ACC112 (cell line): ENCODE results near the gene CLMP.
A peak's percentile ranks its signal among the peaks of the same experiment; 100 is the strongest.
"Not testable (repeated sequence)": the region's sequence is repeated elsewhere in the genome, so short reads cannot be mapped to it uniquely, and the experiment has no call there.

ENCODE experiments used
- H2AFZ ChIP-seq: fragments of 200-600 bp; sonication (generic); one replicate; pipeline ENCODE4 v1.6.0; 2017; ENCODE audit warnings: antibody characterized with exemption, low read length; ENCODE audit not compliant: unreplicated experiment
- H3K27ac ChIP-seq: fragments of 200-600 bp; sonication (generic); 2 replicates; pipeline ENCODE4 v1.5.1; 2014; ENCODE audit warnings: low read depth, mild to moderate bottlenecking, antibody characterized with exemption, low read length, moderate library complexity
- H3K27me3 ChIP-seq: fragments of 200-600 bp; sonication (generic); 2 replicates; pipeline ENCODE4 v1.6.1; 2014; ENCODE audit warnings: mild to moderate bottlenecking, antibody characterized with exemption, low read length, moderate library complexity, mixed read lengths; ENCODE audit not compliant: insufficient read depth
- H3K36me3 ChIP-seq: fragments of 200-600 bp; sonication (generic); 2 replicates; pipeline ENCODE4 v1.6.1; 2016; ENCODE audit warnings: mild to moderate bottlenecking, antibody characterized with exemption, low read length, moderate library complexity, mixed read lengths; ENCODE audit not compliant: insufficient read depth
- H3K4me1 ChIP-seq: fragments of 200-600 bp; sonication (generic); one replicate; pipeline ENCODE4 v1.6.1; 2016; ENCODE audit warnings: low read length, mixed read lengths; ENCODE audit not compliant: insufficient read depth, unreplicated experiment, control insufficient read depth
- H3K4me3 ChIP-seq: fragments of 200-600 bp; sonication (generic); 2 replicates; pipeline ENCODE4 v1.5.1; 2014; ENCODE audit warnings: mild to moderate bottlenecking, low read depth, low read length
- H3K79me2 ChIP-seq: fragments of 200-600 bp; sonication (generic); one replicate; pipeline ENCODE4 v1.6.0; 2016; ENCODE audit warnings: low read length; ENCODE audit not compliant: control insufficient read depth, unreplicated experiment, insufficient read depth

CLMP gene

DNA sequence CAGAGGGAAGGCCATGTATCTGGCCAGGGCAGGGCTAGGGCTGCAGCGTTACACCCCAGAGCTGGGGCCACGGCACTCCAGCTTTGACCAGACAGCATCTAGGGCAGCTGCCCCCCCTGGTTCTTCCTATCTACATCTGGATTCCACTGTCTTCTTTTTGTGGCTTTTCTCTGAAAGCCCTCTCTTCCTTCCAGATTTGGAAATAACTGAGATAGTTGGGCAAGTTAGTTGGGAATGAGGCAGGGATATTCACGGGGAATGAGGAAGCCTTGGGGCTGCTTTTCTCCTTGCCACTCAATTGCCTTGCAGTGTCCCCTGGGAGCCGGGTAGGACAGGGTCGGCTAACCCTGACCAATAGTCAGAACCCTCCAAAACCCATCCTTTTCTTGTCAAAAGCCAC is 26.8 kb downstream of the CLMP start:
- Histone ChIP-seq H3K36me3 (peaks cover 5% of the 10 kb centered on the region; the same call in 1 of the 2 replicates), H3K79me2 (peaks cover 74% of the 10 kb centered on the region), H2AFZ (no peak overlapping the region), H3K4me1 (peaks cover 14% of the 10 kb centered on the region), H3K4me3 (no peak overlapping the region), H3K27ac (no peak overlapping the region), H3K27me3 (no peaks in the 10 kb centered on the region)

GRCh38 chr11:123166071-123166559 is 28.9 kb downstream of the CLMP start:
- peaks cover 80% of the 10 kb centered on the region for H3K79me2 ChIP-seq
- peaks cover 20% of the 10 kb centered on the region for H3K4me1 ChIP-seq
- H3K27me3 ChIP-seq, result no peaks in the 10 kb centered on the region
- H3K4me3 ChIP-seq, result no peak overlapping the region
- H2AFZ ChIP-seq, result no peak overlapping the region
- H3K36me3 ChIP-seq, result peaks cover 6% of the 10 kb centered on the region; the same call in 1 of the 2 replicates
- no peak overlapping the region for H3K27ac ChIP-seq

- Histone ChIP-seq H3K36me3 (peaks cover 4% of the 10 kb centered on the region; the same call in 1 of the 2 replicates), H3K27me3 (no peaks in the 10 kb centered on the region), H2AFZ (no peak overlapping the region), H3K79me2 (peaks cover 80% of the 10 kb centered on the region), H3K27ac (no peak overlapping the region), H3K4me1 (peaks cover 31% of the 10 kb centered on the region), H3K4me3 (no peak overlapping the region)
These were observed 30.2 kb downstream of the CLMP start for GRCh38 chr11:123164732-123165450.

DNA sequence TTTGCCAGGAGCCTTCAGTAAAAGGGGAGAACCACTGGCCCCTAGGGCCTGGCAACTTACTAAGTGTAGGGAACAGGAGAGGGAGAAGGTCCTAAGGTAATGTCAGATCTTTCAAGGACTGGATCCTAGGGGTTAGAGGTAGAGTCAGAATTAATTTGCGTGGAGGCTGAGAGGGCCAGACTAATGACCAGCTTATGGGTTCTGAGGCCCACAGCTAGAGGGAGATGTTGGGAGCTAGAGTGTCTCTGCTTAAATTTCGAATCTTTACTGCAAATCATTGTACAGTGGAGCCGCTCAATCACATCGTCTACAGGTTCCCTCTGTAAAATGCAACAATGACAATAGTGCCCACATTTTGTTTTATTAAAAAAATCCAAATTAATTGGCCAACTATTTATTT is 31.4 kb downstream of the CLMP start:
- peaks cover 43% of the 10 kb centered on the region for H3K4me1 ChIP-seq
- peaks cover 79% of the 10 kb centered on the region for H3K79me2 ChIP-seq
- H3K36me3 ChIP-seq, result peaks cover 12% of the 10 kb centered on the region; the same call in 1 of the 2 replicates
- no peak overlapping the region for H3K4me3 ChIP-seq
- H3K27me3 ChIP-seq, result no peaks in the 10 kb centered on the region
- H3K27ac ChIP-seq, result no peak overlapping the region
- H2AFZ ChIP-seq, result no peak overlapping the region

DNA sequence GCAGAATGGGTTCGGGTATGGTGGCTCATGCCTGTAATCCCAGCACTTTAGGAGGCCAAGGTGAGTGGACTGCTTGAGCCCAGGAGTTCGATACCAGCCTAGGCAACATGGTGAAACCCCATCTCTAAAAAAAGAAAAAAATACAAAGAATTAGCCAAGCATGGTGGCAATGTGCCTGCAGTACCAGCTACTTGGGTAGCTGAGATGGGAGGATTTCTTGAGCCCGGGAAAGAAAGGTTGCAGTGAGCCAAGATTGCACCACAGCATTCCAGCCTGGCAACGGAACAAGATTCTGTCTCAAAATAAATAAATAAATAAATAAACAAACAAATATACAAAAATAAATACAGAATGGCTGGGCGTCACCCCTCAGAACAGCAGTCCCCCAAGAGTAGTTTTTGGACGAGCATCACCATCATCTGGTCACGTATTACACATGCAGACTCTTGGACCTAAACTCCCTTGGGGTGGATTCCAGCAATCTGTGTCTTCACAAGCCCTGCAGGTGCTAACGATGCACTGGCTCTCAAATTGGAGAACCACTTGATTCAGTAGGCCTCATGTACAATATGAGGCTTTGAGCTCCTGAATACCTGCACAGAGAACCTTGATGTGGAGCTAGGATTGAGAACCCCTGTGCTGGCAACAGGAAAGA is 33.5 kb downstream of the CLMP start:
- H3K36me3 ChIP-seq, result peaks cover 14% of the 10 kb centered on the region; the same call in 1 of the 2 replicates
- H2AFZ ChIP-seq, result no peak overlapping the region
- no peaks in the 10 kb centered on the region for H3K27me3 ChIP-seq
- no peak overlapping the region for H3K4me3 ChIP-seq
- H3K4me1 ChIP-seq, result peaks cover 50% of the 10 kb centered on the region
- H3K27ac ChIP-seq, result peak overlapping the region; percentile 10; the same call in 1 of the 2 replicates
- H3K79me2 ChIP-seq, result peaks cover 83% of the 10 kb centered on the region

- Histone ChIP-seq H3K36me3 (peaks cover 24% of the 10 kb centered on the region; the same call in 1 of the 2 replicates), H3K4me1 (peaks cover 42% of the 10 kb centered on the region), H2AFZ (no peak overlapping the region), H3K27me3 (no peaks in the 10 kb centered on the region), H3K79me2 (peaks cover 80% of the 10 kb centered on the region), H3K27ac (peak overlapping the region; percentile 16; the same call in 1 of the 2 replicates), H3K4me3 (no peak overlapping the region)
These were observed 35.7 kb downstream of the CLMP start for GRCh38 chr11:123159183-123159857.

- Histone ChIP-seq H3K79me2 (peaks cover 76% of the 10 kb centered on the region), H3K4me1 (peaks cover 42% of the 10 kb centered on the region), H3K27me3 (no peaks in the 10 kb centered on the region), H2AFZ (no peak overlapping the region), H3K27ac (peak overlapping the region; percentile 16; the same call in 1 of the 2 replicates), H3K4me3 (no peak overlapping the region), H3K36me3 (peaks cover 24% of the 10 kb centered on the region; the same call in 1 of the 2 replicates)
These were observed 36.7 kb downstream of the CLMP start for GRCh38 chr11:123158033-123159003.

GRCh38 chr11:123152951-123153350 is 42.1 kb downstream of the CLMP start:
- Histone ChIP-seq H2AFZ (no peak overlapping the region), H3K36me3 (peaks cover 18% of the 10 kb centered on the region), H3K27me3 (no peaks in the 10 kb centered on the region), H3K4me1 (peaks cover under 1% of the 10 kb centered on the region), H3K79me2 (peaks cover 68% of the 10 kb centered on the region), H3K27ac (no peak overlapping the region), H3K4me3 (no peak overlapping the region)

DNA sequence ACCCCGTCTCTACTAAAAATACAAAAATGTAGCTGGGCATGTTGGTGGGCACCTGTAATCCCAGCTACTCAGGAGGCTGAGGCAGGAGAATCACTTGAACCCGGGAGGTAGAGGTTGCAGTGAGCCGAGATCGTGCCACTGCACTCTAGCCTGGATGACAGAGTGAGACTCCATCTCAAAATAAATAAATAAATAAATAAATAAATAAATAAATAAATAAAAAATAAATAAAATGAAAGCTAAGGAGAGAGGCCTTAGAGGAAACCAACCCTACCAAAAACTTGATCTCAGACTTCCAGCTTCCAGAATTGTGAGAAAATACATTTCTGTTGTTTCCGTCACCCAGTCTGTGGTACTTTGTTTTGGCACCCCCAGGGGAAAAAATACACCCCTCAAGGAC is 42.7 kb downstream of the CLMP start:
- H2AFZ ChIP-seq, H3K27ac ChIP-seq, H3K4me3 ChIP-seq, H3K4me1 ChIP-seq, H3K27me3 ChIP-seq: not testable (repeated sequence)
- Histone ChIP-seq H3K79me2 (peaks cover 69% of the 10 kb centered on the region), H3K36me3 (peaks cover 18% of the 10 kb centered on the region)

GRCh38 chr11:123151796-123152195 is 43.3 kb downstream of the CLMP start:
- Histone ChIP-seq H3K4me1 (peaks cover 3% of the 10 kb centered on the region), H2AFZ (no peak overlapping the region), H3K27ac (no peak overlapping the region), H3K36me3 (peaks cover 18% of the 10 kb centered on the region), H3K79me2 (peaks cover 72% of the 10 kb centered on the region), H3K4me3 (no peak overlapping the region), H3K27me3 (no peaks in the 10 kb centered on the region)
